ENCODE data around the gene VPS37C. TPM values are rescaled to one million over a fixed set of nuclear protein-coding genes. Genes with fewer than 3 reads are reported as not detected.

Gene VPS37C
- total RNA-seq, 1 experiment from 2014 or later, result 24.0 TPM

DNA sequence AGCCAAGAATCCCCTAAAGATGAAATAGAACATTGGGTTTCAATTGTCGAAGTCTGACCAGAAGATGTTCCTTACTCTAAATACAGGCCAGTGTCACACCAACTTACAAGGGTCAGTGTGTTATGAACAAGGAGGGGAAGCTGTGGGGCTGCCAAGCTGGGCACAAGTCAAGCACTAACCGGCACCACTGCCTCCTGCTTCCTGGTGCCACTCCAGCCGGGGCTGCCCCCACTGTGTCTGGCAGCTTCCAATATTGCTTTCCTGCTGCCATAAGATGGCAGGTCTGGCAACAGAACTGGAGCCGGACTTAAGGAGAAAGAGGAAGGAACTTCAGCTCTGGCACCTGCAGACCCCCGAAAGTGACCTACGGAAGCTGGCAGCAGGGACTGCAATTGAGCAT, 13.7 kb upstream of the VPS37C start:
- Histone ChIP-seq H3K9me3 (ENCODE audit: control insufficient read depth, insufficient read depth, low read depth, low read length) (no peaks in the 10 kb centered on the region), H3K27ac (ENCODE audit: low read length) (no peak overlapping the region), H3K36me3 (ENCODE audit: control insufficient read depth, insufficient read depth, low read length) (no peaks in the 10 kb centered on the region), H3K4me1 (ENCODE audit: control insufficient read depth, insufficient read depth, low read length) (no peaks in the 10 kb centered on the region; the same call in 1 of the 2 replicates), H3K27me3 (ENCODE audit: control insufficient read depth, insufficient read depth, low read length) (peaks cover 4% of the 10 kb centered on the region), H3K4me3 (ENCODE audit: low read depth in 2 of 2, low read length in 2 of 2) (no peak overlapping the region)
- no TSS peak for BruUV-seq (replicated peaks)
- ChIA-PET CTCF (no interaction called here), POLR2A (no interaction called here)
- in situ Hi-C loops (cut with HindIII; ENCODE audit: low pct_unique_long_range_greater_than_20kb, low sequenced_read_pairs), result no loop called here
- intact Hi-C loops (cut with micrococcal nuclease; ENCODE audit: unreplicated experiment), result no loop called here
- DNase-seq (ENCODE audit: low read depth, low spot score) (no peak), ATAC-seq (no peak)
- TF ChIP-seq, protein P1, sequence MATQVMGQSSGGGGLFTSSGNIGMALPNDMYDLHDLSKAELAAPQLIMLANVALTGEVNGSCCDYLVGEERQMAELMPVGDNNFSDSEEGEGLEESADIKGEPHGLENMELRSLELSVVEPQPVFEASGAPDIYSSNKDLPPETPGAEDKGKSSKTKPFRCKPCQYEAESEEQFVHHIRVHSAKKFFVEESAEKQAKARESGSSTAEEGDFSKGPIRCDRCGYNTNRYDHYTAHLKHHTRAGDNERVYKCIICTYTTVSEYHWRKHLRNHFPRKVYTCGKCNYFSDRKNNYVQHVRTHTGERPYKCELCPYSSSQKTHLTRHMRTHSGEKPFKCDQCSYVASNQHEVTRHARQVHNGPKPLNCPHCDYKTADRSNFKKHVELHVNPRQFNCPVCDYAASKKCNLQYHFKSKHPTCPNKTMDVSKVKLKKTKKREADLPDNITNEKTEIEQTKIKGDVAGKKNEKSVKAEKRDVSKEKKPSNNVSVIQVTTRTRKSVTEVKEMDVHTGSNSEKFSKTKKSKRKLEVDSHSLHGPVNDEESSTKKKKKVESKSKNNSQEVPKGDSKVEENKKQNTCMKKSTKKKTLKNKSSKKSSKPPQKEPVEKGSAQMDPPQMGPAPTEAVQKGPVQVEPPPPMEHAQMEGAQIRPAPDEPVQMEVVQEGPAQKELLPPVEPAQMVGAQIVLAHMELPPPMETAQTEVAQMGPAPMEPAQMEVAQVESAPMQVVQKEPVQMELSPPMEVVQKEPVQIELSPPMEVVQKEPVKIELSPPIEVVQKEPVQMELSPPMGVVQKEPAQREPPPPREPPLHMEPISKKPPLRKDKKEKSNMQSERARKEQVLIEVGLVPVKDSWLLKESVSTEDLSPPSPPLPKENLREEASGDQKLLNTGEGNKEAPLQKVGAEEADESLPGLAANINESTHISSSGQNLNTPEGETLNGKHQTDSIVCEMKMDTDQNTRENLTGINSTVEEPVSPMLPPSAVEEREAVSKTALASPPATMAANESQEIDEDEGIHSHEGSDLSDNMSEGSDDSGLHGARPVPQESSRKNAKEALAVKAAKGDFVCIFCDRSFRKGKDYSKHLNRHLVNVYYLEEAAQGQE (IDR thresholded peaks at IDR 0.05; ENCODE audit: insufficient read depth in 1 of 2, low read depth in 2 of 2, low read length in 1 of 2), result no peak
- TF ChIP-seq SIN3A (IDR thresholded peaks at IDR 0.05; ENCODE audit: borderline replicate concordance, insufficient read depth, low read depth, low read length) (no peak), POLR2AphosphoS5 (IDR thresholded peaks at IDR 0.05; ENCODE audit: low read depth, low read length) (no peak), TCF7L2 (IDR thresholded peaks at IDR 0.05; ENCODE audit: low read depth, low read length) (no peak)

DNA sequence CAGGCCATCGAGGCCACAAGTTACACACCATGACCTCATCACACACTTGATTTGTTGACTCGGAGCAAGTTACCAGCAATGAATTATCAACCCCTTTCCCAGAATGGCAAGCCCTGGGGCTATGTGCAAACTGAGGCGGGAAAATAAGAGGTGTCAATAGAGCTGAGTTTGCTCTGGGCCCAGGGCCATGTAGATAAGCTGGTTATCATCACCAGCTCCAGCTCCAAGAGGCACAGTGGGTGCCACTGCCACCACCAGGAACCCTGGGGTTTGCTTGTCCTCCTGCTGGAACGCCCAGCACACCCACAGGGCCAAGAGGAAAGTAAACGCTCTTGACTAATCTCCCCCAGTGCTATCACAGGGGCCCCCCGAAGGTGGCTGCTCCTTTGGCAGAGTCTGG, 13.0 kb upstream of the VPS37C start:
- DNase-seq (ENCODE audit: low read depth, low spot score) (no peak), ATAC-seq (no peak)
- Histone ChIP-seq H3K27ac (ENCODE audit: low read length) (no peak overlapping the region), H3K9me3 (ENCODE audit: control insufficient read depth, insufficient read depth, low read depth, low read length) (no peaks in the 10 kb centered on the region), H3K4me3 (ENCODE audit: low read depth in 2 of 2, low read length in 2 of 2) (no peak overlapping the region), H3K27me3 (ENCODE audit: control insufficient read depth, insufficient read depth, low read length) (peaks cover 4% of the 10 kb centered on the region), H3K4me1 (ENCODE audit: control insufficient read depth, insufficient read depth, low read length) (no peaks in the 10 kb centered on the region; the same call in 1 of the 2 replicates), H3K36me3 (ENCODE audit: control insufficient read depth, insufficient read depth, low read length) (no peaks in the 10 kb centered on the region)
- in situ Hi-C loops (cut with HindIII; ENCODE audit: low pct_unique_long_range_greater_than_20kb, low sequenced_read_pairs) (no loop called here), intact Hi-C loops (cut with micrococcal nuclease; ENCODE audit: unreplicated experiment) (no loop called here)
- ChIA-PET CTCF (no interaction called here), POLR2A (no interaction called here)
- TF ChIP-seq POLR2AphosphoS5 (IDR thresholded peaks at IDR 0.05; ENCODE audit: low read depth, low read length), result no peak
- TF ChIP-seq TCF7L2 (IDR thresholded peaks at IDR 0.05; ENCODE audit: low read depth, low read length), result no peak
- TF ChIP-seq, protein P2, sequence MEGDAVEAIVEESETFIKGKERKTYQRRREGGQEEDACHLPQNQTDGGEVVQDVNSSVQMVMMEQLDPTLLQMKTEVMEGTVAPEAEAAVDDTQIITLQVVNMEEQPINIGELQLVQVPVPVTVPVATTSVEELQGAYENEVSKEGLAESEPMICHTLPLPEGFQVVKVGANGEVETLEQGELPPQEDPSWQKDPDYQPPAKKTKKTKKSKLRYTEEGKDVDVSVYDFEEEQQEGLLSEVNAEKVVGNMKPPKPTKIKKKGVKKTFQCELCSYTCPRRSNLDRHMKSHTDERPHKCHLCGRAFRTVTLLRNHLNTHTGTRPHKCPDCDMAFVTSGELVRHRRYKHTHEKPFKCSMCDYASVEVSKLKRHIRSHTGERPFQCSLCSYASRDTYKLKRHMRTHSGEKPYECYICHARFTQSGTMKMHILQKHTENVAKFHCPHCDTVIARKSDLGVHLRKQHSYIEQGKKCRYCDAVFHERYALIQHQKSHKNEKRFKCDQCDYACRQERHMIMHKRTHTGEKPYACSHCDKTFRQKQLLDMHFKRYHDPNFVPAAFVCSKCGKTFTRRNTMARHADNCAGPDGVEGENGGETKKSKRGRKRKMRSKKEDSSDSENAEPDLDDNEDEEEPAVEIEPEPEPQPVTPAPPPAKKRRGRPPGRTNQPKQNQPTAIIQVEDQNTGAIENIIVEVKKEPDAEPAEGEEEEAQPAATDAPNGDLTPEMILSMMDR (IDR thresholded peaks at IDR 0.05), result no peak
- no peak for TF ChIP-seq SIN3A (IDR thresholded peaks at IDR 0.05; ENCODE audit: borderline replicate concordance, insufficient read depth, low read depth, low read length)
- TF ChIP-seq, protein P1 (IDR thresholded peaks at IDR 0.05; ENCODE audit: insufficient read depth in 1 of 2, low read depth in 2 of 2, low read length in 1 of 2), result no peak
- no TSS peak for BruUV-seq (replicated peaks)
